Measurements from ENCODE around the gene KIF22. TPM values are rescaled to one million over a fixed set of nuclear protein-coding genes. Genes with fewer than 3 reads are reported as not detected.
"Not testable (repeated sequence)": the region's sequence is repeated elsewhere in the genome, so short reads cannot be mapped to it uniquely, and the experiment has no call there.

Gene KIF22
- 10 to 100 TPM; 25.2 to 51.3 (median 29.4) TPM for polyA plus RNA-seq (ENCODE audit: insufficient read length in 10 of 10)
- long read RNA-seq, donor 1, transcript KIF22-201 (14 exons, 2,113 nt): major isoform, 7 of 19 reads
- long read RNA-seq, donor 1, partial matches to known transcripts: 12 of 19 reads
- long read RNA-seq, donor 1, other reads (novel, unspliced or antisense): 0 of 19 reads
- long read RNA-seq, donor 2, partial matches to known transcripts: 11 of 14 reads
- long read RNA-seq, donor 2, other reads (novel, unspliced or antisense): 0 of 14 reads
- long read RNA-seq, donor 3: 0 reads
- long read RNA-seq, donor 4, partial matches to known transcripts: 9 of 13 reads
- long read RNA-seq, donor 4, other reads (novel, unspliced or antisense): 0 of 13 reads
- long read RNA-seq, donor 5, partial matches to known transcripts: 9 of 11 reads
- long read RNA-seq, donor 5, other reads (novel, unspliced or antisense): 0 of 11 reads
- long read RNA-seq, donor 6, transcript KIF22-201 (14 exons, 2,113 nt): major isoform, 6 of 17 reads
- long read RNA-seq, donor 6, partial matches to known transcripts: 11 of 17 reads
- long read RNA-seq, donor 6, other reads (novel, unspliced or antisense): 0 of 17 reads
- long read RNA-seq, donor 7, transcript KIF22-201 (14 exons, 2,113 nt): major isoform, 7 of 34 reads
- long read RNA-seq, donor 7, partial matches to known transcripts: 27 of 34 reads
- long read RNA-seq, donor 7, other reads (novel, unspliced or antisense): 0 of 34 reads
- long read RNA-seq, donor 8, partial matches to known transcripts: 10 of 14 reads
- long read RNA-seq, donor 8, other reads (novel, unspliced or antisense): 0 of 14 reads
- long read RNA-seq, donor 9: 0 reads

DNA sequence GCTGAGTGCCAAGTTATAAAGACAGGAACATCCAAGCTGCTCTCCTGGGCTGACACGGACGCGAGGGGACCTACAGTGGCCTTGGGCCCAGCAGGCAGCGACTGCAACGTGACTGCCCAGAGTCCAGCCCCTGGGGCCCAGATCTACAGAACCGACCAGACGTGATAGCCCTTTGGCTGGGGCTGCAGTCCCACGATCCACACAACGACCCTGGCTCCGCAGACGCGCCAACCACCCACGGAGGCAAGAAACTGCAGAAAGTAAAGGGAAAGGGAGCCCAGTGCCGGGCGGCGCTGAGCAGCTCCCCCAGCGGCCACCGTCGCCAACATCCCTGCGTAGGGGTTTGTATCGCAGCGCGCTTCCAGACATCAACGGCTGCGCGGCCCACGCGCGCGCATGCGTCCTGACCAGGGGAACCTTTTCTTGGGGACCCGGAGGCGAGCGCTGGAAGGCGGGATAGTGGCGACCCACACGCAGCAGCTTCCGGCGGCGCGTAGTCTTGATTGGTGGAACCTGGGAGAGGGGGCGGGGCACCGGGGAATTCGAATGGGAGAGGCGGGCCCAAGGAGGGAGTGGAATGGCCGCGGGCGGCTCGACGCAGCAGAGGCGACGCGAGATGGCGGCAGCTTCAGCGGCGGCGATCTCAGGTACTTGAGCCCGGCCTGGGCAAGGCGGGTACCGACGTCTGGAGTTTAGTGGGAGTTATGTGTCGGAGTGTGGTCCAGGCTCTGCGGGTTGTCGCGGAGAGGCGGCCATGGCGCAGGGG, at the start of gene KIF22:
Gene KIF22, plus strand, starts transcription at position 569 of the 766 bp plus-strand sequence. Its CDS starts 9 bp downstream, at position 578.
- DNase-seq: peak; percentile 99 to 100 (median 100)

GRCh38 chr16:29742683-29743275, 47.8 kb upstream of the KIF22 start:
- no peak for DNase-seq

DNA sequence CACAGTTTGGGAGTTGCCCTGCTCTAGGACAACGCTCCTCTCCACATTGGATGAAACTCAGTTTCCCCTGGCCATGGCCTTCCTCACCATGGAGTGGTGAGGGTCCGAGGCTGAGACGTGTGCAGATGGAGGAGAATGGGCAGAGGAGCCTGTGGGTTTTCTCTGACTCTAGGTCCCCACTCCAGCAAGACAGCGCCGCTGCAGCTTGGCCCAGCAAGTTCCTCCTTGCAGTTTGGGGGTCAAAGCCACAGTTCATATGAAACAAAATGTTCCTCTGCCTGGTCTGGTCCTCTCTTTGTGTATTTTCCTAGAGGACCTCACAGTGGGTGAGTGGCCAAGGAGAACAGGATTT, 47.1 kb upstream of the KIF22 start:
- DNase-seq: no peak

DNA sequence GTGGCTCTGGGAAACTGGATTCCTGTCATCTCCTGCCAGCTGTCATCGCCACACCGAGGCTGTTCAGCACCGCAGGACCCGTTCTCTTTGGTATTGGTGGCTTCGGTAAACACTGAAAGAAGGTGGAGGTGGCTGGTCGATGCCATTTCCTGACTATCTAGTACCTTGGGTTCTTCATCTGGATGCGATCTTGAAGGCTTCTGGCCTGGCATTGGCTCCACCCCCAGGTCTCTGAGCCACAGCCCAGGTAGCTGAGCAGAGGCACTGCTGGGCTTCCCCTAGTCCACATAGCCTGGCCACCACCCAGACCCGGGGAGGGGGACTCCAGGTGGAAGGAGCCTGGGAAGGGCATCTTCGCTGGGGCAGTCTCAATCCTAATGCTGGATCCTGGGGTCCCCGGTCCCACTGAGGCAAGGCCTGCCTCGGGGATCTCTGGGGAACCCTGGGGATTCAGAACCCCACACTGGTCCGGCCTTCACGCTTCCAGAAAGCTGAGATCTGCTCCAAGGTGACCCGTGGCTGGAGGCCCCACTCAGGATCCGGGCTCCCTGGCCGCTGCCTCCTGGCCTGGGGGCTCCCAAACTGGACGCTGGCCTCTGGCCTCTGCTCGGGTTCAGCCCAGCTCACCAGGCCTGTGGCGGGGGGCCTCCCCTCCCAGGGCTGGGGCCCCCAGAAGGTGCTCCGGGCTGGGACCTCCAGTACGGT, 46.6 kb upstream of the KIF22 start:
- DNase-seq: no peak

GRCh38 chr16:29744541-29745101, 45.9 kb upstream of the KIF22 start:
- no peak for DNase-seq

DNA sequence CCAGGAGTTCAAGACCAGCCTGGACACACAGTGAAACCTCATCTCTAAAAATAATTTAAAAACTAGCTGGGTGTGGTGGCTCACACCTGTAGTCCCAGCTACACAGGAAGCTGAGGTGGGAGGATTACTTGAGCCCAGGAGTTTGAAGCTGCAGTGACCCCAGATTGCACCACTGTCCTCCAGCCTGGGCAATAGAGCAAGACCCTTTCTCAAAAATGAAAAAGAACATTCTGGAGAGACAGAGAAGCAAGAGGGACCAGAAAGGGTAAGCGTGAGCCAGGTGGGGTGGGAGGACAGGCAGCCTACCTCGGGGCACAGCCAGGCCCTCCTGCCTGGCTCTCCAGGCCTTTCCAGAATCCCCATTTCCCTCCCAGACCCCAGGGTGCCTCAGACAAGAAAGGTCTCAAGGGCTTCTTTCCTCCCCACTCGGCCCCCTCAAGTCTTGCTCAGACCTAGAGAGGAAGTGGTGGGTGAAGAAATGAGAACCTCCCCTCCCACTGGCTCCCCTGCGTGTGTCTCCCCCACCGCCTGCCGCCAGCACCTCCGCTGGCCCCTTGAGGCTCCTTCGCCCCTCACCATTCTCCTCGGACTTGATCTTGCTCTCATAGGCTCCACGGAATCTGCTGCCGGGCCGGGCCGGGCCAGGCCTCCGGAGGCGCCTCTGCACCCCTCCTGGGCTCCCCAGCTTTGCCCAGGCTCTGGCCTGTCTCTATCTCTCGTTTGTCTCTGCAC, 45.3 kb upstream of the KIF22 start:
- DNase-seq: peak in 1 of 3 donors; percentile 11

GRCh38 chr16:29745853-29746345, 44.7 kb upstream of the KIF22 start, which contains the start of gene C16orf54:
C16orf54 (minus strand) TSS chr16:29745990; CDS start chr16:29744951, 1,039 bp downstream.
- DNase-seq: peak in 2 of 3 donors; percentile 39 to 42

DNA sequence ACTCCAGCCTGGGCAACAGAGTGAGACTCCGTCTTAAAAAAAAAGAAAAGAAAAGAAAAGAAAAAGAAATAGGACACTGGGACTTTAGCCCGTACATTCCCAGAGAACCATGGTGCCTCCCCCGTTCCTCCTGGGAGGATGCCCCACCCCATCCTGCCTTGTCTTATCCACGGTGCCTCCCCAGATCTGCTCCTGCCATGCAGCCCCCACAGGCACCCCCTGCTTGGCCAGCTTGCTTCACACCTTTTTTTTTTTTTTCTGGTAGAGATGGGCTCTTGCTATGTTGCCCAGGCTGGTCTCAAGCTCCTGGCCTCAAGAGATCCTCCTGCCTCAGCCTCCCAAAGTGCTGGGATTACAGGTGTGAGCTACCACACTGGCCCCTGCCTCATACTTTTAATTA, 44.0 kb upstream of the KIF22 start:
- not testable (repeated sequence) for DNase-seq

- DNase-seq: no peak
Observed at GRCh38 chr16:29747947-29748759, 42.4 kb upstream of the KIF22 start.

- not testable (repeated sequence) for DNase-seq
Observed at GRCh38 chr16:29748760-29749149, 41.8 kb upstream of the KIF22 start.

DNA sequence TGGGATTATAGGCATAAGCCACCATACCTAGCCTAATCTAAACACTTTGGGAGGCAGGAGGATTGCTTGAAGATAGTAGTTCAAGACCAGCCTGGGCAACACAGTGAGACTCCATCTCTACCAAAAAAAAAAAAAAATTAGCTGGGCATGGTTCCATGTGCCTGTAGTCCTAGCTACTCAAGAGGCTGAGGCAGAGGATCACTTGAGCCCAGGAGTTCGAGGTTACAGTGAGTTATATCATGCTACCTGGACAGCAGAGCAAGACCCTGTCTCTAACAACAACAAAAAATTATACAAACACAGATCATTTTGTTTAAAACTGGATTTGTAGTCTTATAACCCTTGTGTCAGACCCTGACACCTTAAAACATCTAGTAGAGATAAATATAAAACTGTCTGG, 37.0 kb upstream of the KIF22 start:
- no peak for DNase-seq

DNA sequence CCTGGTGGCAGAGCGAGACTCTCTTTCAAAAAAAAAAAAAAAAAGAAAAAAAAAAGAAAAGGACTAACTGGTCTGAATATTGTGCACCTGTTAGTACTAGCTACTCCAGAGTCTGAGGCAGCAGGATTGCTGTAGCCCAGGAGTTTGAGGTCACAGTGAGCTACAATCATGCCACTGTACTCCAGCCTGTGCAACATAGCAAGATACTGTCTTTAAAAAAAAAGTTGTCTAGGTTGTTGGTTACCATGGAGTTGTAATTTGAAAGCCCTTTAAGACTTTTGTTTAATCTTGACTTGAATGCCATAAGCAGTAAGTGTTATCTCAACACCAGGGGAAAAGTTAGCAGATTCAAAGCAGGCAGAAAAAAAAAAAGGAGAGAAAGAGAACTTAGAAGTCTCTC, 33.9 kb upstream of the KIF22 start:
- DNase-seq: no peak

DNA sequence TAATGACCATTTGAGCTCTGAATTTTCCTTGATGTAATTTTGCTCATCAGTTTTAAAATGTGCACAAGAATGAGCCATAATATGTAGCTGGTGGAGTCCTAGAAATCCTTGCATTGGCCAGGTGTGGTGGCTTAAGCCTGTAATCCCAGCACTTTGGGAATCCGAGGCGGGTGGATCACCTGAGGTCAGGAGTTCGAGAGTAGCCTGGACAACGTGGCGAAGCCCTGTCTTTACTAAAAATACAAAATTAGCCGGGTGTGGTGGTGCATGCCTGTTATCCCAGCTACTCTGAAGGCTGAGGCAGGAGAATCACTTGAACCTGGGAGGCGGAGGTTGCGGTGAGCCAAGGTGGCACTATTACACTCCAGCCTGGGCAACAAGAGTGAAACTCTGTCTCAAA, 33.5 kb upstream of the KIF22 start:
- DNase-seq: not testable (repeated sequence)

GRCh38 chr16:29757950-29758466, 32.5 kb upstream of the KIF22 start:
- DNase-seq: no peak

GRCh38 chr16:29760567-29761279, 29.8 kb upstream of the KIF22 start:
- no peak for DNase-seq

GRCh38 chr16:29761280-29761651, 29.3 kb upstream of the KIF22 start:
- not testable (repeated sequence) for DNase-seq

GRCh38 chr16:29761882-29762281, 28.7 kb upstream of the KIF22 start:
- DNase-seq: no peak

GRCh38 chr16:29763326-29763725, 27.2 kb upstream of the KIF22 start:
- no peak for DNase-seq
